ENCODE data around the gene P2RX7. TPM values are rescaled to one million over a fixed set of nuclear protein-coding genes. Genes with fewer than 3 reads are reported as not detected.

The P2RX7 gene
- total RNA-seq, 1 experiment from 2014 or later, result 0.55 TPM

DNA sequence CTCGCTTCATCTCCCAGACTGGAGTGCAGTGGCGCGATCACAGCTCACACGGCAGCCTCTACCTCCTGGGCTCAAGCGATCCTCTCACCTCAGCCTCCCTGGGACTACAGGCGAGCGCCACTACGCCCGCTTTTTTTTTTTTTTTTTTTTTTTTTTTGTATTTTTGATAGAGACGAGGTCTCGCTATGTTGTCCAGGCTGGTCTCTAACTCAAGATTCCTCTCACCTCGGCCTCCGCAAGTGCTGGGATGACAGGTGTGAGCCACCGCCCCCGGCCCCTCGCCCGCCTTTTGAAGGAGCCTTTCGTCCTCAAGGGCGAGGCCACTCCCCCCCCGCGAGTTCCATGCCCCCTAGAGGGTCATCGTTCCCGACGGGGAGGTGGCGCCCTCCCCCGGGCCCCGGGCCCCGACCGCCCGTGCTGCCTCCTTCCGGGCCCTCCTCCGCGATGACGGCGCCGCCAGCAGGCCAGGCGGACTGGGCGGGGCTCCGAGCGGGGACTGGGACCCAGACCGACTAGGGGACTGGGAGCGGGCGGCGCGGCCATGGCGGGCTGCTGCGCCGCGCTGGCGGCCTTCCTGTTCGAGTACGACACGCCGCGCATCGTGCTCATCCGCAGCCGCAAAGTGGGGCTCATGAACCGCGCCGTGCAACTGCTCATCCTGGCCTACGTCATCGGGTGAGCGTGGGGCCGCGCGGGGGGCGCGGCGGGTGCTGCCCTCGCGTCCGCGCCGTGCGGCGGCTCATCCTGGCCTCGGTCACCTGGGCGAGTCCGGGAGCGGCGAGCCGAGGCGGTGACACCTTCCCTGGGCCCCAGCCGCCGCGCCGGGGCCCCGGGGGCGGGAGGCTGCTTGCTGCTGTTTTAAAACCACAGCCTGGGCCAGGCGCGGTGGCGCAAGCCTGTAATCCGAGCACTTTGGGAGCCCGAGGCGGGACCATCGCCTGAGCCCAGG, 77.2 kb downstream of the P2RX7 start, which contains the start of gene P2RX4 (continued):
- TF ChIP-seq, protein P1, sequence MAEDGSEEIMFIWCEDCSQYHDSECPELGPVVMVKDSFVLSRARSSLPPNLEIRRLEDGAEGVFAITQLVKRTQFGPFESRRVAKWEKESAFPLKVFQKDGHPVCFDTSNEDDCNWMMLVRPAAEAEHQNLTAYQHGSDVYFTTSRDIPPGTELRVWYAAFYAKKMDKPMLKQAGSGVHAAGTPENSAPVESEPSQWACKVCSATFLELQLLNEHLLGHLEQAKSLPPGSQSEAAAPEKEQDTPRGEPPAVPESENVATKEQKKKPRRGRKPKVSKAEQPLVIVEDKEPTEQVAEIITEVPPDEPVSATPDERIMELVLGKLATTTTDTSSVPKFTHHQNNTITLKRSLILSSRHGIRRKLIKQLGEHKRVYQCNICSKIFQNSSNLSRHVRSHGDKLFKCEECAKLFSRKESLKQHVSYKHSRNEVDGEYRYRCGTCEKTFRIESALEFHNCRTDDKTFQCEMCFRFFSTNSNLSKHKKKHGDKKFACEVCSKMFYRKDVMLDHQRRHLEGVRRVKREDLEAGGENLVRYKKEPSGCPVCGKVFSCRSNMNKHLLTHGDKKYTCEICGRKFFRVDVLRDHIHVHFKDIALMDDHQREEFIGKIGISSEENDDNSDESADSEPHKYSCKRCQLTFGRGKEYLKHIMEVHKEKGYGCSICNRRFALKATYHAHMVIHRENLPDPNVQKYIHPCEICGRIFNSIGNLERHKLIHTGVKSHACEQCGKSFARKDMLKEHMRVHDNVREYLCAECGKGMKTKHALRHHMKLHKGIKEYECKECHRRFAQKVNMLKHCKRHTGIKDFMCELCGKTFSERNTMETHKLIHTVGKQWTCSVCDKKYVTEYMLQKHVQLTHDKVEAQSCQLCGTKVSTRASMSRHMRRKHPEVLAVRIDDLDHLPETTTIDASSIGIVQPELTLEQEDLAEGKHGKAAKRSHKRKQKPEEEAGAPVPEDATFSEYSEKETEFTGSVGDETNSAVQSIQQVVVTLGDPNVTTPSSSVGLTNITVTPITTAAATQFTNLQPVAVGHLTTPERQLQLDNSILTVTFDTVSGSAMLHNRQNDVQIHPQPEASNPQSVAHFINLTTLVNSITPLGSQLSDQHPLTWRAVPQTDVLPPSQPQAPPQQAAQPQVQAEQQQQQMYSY (CRISPR knock-in tag; IDR thresholded peaks at IDR 0.05), result 0 out of 2 replicates have a peak, but pooled peaks have one; percentile 25

DNA sequence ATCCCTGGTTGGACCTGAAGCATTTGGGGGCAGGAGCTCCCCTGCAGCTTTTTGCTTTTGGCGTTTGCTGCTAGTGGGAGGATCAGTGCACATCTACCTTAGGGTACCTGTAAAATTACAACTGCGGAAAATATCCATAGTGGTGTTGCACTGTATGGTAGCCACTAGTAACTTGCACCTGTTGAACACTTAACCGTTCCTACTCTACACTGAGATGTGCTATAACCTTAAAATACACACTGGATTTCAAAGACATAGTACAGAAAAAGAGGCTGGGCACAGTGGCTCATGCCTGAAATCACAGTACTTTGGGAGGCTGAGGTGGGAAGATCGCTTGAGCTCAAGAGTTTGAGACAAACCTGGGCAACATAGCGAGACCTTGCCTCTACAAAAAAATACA, 80.2 kb downstream of the P2RX7 start:
- Mint-ChIP-seq H3K27me3 (ENCODE audit: low read depth) (peaks cover 18% of the 10 kb centered on the region), H3K4me3 (no peak overlapping the region), H3K27ac (no peak overlapping the region), H3K9me3 (no peaks in the 10 kb centered on the region), H3K4me1 (peaks cover 6% of the 10 kb centered on the region), H3K36me3 (no peaks in the 10 kb centered on the region)
- ATAC-seq (no peak), DNase-seq (ENCODE audit: low spot score) (no peak)
- ChIA-PET CTCF (no interaction called here), POLR2A (interaction anchor here (0.6 kb wide), 1 partner anchor 716 kb away, joined by 3 read pairs; no protein-coding TSS in a partner anchor)
- TF ChIP-seq FOXP1 (CRISPR knock-in tag; IDR thresholded peaks at IDR 0.05; ENCODE audit: borderline replicate concordance), result no peak
- TF ChIP-seq CREB1 (CRISPR knock-in tag; IDR thresholded peaks at IDR 0.05), result no peak
- TF ChIP-seq IRF2 (CRISPR knock-in tag; IDR thresholded peaks at IDR 0.05; ENCODE audit: borderline replicate concordance, low read depth), result no peak

DNA sequence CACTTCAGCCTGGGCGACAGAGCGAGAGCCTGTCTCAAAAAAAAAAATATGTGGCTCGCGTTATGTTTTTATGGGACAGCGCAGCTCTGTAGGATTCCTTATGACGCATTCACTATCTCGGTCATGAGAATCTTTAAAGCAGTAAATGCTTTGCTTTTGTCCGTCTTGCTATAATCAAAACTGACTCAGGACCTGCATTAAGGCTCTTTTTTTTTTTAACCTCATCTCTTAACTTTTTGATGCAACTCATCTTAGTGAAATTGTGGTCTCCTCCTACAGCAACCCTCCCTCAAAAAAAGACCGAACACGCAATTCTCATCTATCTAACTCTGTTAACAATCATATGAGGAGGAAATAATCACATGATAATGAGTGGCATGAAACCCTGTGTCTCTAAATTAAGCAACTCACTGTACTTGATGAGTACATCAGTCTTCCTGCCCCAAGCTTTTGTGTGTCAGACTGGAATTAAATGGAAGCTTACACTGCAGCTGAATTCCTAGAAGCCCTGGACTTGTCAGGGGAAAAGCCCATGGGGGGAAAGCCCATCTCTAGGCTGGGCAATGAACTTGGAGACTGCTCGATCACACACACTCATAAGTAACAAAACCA, 81.6 kb downstream of the P2RX7 start:
- POLR2A ChIA-PET, result no interaction called here
- H3K27ac Mint-ChIP-seq, result no peak overlapping the region
- H3K9me3 Mint-ChIP-seq, result no peaks in the 10 kb centered on the region
- CTCF ChIA-PET, result no interaction called here
- H3K36me3 Mint-ChIP-seq, result no peaks in the 10 kb centered on the region
- H3K27me3 Mint-ChIP-seq (ENCODE audit: low read depth), result peaks cover 4% of the 10 kb centered on the region
- ATAC-seq (no peak), DNase-seq (ENCODE audit: low spot score) (no peak)
- no peak overlapping the region for H3K4me3 Mint-ChIP-seq
- H3K4me1 Mint-ChIP-seq, result peaks cover 6% of the 10 kb centered on the region
- TF ChIP-seq NR1H2 (CRISPR knock-in tag; IDR thresholded peaks at IDR 0.05) (no peak), ZBTB21 (CRISPR knock-in tag; IDR thresholded peaks at IDR 0.05; ENCODE audit: borderline replicate concordance) (no peak), JAZF1 (CRISPR knock-in tag; IDR thresholded peaks at IDR 0.05) (no peak), ETV6 (CRISPR knock-in tag; IDR thresholded peaks at IDR 0.05) (no peak), TP53 (CRISPR knock-in tag; IDR thresholded peaks at IDR 0.05) (no peak), FOXJ3 (CRISPR knock-in tag; IDR thresholded peaks at IDR 0.05; ENCODE audit: borderline replicate concordance) (no peak)
- TF ChIP-seq, protein P2, sequence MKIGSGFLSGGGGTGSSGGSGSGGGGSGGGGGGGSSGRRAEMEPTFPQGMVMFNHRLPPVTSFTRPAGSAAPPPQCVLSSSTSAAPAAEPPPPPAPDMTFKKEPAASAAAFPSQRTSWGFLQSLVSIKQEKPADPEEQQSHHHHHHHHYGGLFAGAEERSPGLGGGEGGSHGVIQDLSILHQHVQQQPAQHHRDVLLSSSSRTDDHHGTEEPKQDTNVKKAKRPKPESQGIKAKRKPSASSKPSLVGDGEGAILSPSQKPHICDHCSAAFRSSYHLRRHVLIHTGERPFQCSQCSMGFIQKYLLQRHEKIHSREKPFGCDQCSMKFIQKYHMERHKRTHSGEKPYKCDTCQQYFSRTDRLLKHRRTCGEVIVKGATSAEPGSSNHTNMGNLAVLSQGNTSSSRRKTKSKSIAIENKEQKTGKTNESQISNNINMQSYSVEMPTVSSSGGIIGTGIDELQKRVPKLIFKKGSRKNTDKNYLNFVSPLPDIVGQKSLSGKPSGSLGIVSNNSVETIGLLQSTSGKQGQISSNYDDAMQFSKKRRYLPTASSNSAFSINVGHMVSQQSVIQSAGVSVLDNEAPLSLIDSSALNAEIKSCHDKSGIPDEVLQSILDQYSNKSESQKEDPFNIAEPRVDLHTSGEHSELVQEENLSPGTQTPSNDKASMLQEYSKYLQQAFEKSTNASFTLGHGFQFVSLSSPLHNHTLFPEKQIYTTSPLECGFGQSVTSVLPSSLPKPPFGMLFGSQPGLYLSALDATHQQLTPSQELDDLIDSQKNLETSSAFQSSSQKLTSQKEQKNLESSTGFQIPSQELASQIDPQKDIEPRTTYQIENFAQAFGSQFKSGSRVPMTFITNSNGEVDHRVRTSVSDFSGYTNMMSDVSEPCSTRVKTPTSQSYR (CRISPR knock-in tag; IDR thresholded peaks at IDR 0.05), result no peak
